WERI-Rb-1 (cell line): ENCODE measurements around the gene PRRT1B.

Experiments
- DNase-seq: peaks from one replicate; pipeline ENCODE4 v3.0.0-alpha.2; 2020
- H3K27ac ChIP-seq: fragments of 250-450 bp; sonication (Bioruptor Pico); 2 replicates; pipeline ENCODE4 v1.5.1; 2020; ENCODE audit warnings: mild to moderate bottlenecking, moderate library complexity
- H3K27me3 ChIP-seq: fragments of 250-450 bp; sonication (Bioruptor Pico); 2 replicates; pipeline ENCODE4 v1.5.1; 2021; ENCODE audit warnings: mild to moderate bottlenecking, low read depth, moderate library complexity; ENCODE audit not compliant: insufficient read depth, severe bottlenecking
- H3K36me3 ChIP-seq: fragments of 250-450 bp; sonication (Bioruptor Pico); 2 replicates; pipeline ENCODE4 v1.5.1; 2020; ENCODE audit warnings: mild to moderate bottlenecking, moderate library complexity
- H3K4me3 ChIP-seq: 2 replicates; pipeline ENCODE4 v1.5.1; 2011; ENCODE audit warnings: low read depth, mild to moderate bottlenecking, control low read depth, low read length
- H3K9me3 ChIP-seq: fragments of 250-450 bp; sonication (Bioruptor Pico); 2 replicates; pipeline ENCODE4 v1.5.1; 2021; ENCODE audit warnings: mild to moderate bottlenecking, moderate library complexity; ENCODE audit not compliant: severe bottlenecking
- TF ChIP-seq, protein P1 (sequence below): IDR thresholded peaks from 2 replicates; pipeline ENCODE4 v1.5.1; 2011; ENCODE audit warnings: low read depth, mild to moderate bottlenecking, control low read depth, inconsistent platforms, low read length

Gene PRRT1B

DNA sequence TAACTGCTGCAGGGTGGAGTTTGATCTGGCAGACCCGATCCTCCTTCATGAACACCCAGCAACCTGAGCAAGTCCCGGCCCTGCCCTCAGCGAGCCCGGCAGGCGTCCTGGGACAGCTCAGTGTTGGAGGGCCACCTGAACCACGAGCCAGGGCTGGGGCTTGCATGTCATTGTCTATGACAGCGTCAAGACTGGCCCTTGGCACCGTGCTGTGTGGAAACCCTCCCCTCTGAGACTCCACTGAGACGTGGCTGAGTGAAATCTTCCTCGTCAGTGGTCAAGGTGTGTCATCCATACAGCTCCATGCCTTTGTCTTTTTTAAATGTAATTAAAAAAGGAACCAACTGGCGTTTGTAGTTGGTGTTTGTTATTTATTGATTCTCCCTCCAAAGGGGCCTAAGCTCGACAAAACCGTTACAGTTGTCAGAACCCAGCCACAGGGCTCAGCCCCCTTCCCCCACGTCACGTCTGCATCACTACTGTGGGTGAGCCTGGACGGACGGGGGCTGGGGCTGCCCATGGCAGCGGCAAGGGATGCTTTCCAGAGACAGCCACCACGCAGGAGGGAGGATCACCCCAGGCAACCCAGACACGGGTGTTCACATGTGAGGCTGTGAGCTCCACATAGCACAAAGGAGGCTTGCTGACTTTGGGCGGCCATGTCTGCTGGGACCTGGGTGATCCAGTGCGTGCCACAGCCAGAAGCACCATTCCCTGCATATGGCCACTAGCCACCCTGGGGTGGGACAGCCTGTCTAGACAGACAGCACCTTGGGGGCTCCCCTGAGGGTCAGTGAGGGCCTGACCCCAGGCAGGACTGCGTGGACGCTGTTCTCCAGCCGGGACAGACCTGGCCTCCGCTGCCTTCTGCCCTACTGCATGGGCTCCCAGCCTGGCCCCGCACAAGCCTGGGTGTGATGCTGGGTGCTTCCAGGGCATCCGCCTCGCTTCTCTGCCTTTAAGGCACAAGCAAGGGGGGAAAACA is 21.6 kb upstream of the PRRT1B start:
- H3K27me3 ChIP-seq, result no peaks in the 10 kb centered on the region
- H3K27ac ChIP-seq, result peak overlapping the region; percentile 53
- no peak overlapping the region for H3K4me3 ChIP-seq
- DNase-seq, result no peak
- H3K36me3 ChIP-seq, result peaks cover 100% of the 10 kb centered on the region
- TF ChIP-seq, protein P1, sequence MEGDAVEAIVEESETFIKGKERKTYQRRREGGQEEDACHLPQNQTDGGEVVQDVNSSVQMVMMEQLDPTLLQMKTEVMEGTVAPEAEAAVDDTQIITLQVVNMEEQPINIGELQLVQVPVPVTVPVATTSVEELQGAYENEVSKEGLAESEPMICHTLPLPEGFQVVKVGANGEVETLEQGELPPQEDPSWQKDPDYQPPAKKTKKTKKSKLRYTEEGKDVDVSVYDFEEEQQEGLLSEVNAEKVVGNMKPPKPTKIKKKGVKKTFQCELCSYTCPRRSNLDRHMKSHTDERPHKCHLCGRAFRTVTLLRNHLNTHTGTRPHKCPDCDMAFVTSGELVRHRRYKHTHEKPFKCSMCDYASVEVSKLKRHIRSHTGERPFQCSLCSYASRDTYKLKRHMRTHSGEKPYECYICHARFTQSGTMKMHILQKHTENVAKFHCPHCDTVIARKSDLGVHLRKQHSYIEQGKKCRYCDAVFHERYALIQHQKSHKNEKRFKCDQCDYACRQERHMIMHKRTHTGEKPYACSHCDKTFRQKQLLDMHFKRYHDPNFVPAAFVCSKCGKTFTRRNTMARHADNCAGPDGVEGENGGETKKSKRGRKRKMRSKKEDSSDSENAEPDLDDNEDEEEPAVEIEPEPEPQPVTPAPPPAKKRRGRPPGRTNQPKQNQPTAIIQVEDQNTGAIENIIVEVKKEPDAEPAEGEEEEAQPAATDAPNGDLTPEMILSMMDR, result no peak
- H3K9me3 ChIP-seq, result no peaks in the 10 kb centered on the region

DNA sequence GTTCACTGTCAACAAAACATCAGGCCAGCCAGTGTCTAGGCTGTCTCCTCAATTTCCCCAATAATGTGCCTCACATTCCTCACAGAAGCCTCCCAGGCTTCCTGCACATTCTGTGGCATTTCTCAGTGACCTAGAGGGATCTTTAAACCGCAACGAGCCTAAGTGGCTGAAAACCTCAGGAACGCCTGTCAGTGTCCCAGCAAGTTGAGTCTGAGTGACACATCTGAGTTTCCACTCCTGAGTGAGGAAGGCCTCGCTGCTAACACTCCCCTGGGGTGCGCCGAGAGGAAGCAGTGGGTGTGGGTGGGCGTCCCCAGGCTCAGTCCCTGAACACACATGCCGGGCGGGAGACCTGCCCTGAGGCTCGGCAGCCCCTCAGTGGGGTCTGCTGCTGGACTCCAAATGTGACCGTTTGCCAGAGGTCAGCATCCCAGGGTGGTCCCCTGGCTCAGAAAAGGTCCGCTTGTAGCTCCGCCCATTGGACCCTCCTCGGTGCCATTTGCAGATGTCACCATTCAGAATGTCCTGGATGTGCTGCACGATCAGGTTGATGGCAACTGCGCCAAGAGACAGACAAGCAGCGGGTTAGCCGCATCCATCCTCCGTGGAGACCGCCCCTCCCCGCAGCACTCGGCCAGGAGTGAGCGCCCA is 20.5 kb upstream of the PRRT1B start:
- Histone ChIP-seq H3K27ac (peak overlapping the region; percentile 18; the same call in 1 of the 2 replicates), H3K36me3 (peaks cover 100% of the 10 kb centered on the region), H3K27me3 (no peaks in the 10 kb centered on the region), H3K4me3 (no peak overlapping the region), H3K9me3 (no peaks in the 10 kb centered on the region)
- TF ChIP-seq, protein P1, result no peak
- no peak for DNase-seq

DNA sequence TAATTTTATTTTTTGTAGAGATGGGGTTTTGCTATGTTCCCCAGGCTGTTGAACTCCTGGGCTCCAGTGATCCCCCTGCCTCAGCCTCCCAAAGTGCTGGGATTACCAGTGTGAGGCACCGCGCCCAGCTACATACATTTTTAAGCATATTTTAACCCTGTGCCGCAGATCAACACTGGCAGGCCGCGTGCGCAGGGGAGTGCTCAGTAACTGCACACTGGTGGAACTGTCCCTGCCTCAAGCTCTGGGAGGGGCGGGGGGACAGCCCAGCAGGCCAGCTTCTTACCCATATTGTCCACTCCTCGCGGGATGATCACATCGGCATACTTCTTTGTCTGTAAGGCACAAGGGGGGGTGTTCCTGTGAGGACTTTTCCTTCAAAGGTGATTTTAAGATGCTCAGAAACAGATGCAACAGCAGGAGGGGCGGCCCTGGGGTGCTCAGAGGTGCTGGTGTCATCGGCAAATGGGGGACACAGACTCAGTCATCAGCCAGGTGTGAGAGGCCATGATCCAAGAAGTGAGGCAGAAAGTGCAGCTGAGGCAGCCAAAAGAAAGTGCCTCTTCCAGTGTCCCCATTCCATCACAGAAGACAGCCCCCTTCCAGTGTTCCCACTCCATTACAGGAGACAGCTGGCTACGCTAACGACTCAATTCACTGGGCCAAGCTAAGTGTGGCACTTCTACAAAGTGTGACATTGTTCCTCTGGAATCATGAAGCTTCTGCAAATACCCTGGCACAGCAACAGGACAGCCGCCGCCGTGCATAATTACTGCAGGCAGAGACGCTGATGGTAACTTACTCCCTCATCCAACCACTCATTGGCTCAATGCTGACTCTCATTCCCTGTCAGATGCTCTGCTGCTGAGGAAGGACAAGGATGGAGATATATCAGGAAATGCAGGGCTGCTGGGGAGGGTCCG is 19.4 kb upstream of the PRRT1B start:
- TF ChIP-seq, protein P1, result no peak
- no peaks in the 10 kb centered on the region for H3K9me3 ChIP-seq
- no peak overlapping the region for H3K4me3 ChIP-seq
- peaks cover 99% of the 10 kb centered on the region for H3K36me3 ChIP-seq
- no peak for DNase-seq
- no peak overlapping the region for H3K27ac ChIP-seq
- no peaks in the 10 kb centered on the region for H3K27me3 ChIP-seq

DNA sequence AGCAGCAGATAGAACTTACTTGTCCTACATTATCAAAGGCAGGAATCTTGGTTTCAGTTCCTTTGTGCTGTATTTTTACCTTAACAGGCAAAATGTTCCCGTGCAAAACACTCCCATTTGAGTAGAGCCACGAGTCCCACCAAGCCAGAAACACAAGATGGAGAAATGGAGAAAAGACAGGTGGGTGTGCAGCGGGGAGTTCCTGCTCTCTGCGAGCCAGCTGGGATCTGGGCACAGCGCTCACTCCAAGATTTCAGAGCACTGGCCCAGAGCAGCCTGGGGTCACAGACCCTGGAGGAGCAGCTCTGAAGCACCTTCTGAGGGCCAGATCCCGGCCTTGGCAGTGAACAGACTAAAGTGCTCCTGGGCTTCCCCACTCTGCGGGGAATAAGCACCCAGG is 17.1 kb upstream of the PRRT1B start:
- Histone ChIP-seq H3K27me3 (no peaks in the 10 kb centered on the region), H3K9me3 (no peaks in the 10 kb centered on the region), H3K4me3 (no peak overlapping the region), H3K36me3 (peaks cover 77% of the 10 kb centered on the region), H3K27ac (no peak overlapping the region)
- TF ChIP-seq, protein P1, result no peak
- no peak for DNase-seq

DNA sequence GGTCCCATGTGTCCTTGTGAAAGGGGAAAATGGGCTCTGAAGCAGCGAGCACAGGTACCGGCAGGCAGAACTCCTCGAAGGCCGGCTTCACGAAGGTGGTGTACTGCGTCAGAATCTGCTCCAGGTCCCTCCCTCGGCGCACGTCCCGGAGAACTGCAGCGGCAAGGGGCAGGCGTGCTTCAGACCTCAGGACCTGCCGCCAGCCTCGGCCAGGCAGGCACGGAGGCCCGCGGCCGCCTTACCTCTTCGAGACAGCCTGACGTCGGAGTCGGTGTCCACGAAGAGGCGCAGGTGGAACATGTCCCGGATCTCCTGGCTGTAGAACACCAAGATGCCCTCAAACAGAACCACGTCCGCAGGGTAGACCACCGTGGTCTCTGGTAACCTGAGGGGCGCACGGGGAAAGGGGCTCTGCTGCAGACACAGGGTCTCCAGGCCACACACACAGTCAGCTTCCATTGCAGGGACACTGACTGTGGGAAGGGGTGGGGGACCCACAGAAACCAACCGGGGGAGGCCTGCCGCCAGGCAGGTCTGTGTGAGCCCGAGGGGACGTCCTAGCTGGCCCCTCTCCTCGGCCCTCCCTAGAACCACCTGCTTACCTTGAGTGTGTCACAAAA is 16.3 kb upstream of the PRRT1B start:
- H3K36me3 ChIP-seq, result peaks cover 69% of the 10 kb centered on the region
- H3K27ac ChIP-seq, result no peak overlapping the region
- H3K4me3 ChIP-seq, result no peak overlapping the region
- no peaks in the 10 kb centered on the region for H3K9me3 ChIP-seq
- no peaks in the 10 kb centered on the region for H3K27me3 ChIP-seq
- DNase-seq, result no peak
- TF ChIP-seq, protein P1, result no peak
